IMR-90 (cell line): Measurements from ENCODE around the gene TRMT10C. TPM values are rescaled to one million over a fixed set of nuclear protein-coding genes. Genes with fewer than 3 reads are reported as not detected.

Experiments
- ATAC-seq: fragments of 200-7000 bp; cut with Tn5 transposase; 2 replicates; pipeline ENCODE4 v1.9.1; 2020; ENCODE audit warnings: low read depth, mild to moderate bottlenecking, moderate library complexity
- BruUV-seq: library from RNA; stranded (reverse); fragments of 400-500 nt; replicated peaks from 2 replicates; lab custom pipeline; 2021; lab: Mats Ljungman, UMichigan
- CTCF ChIA-PET: fragments of 300-600 bp; formaldehyde crosslinking; extraction: SDS; loops from one replicate; lab custom pipeline; 2021; ENCODE audit warnings: antibody characterized with exemption; lab: Yijun Ruan, JAX
- POLR2A ChIA-PET: fragments of 300-600 bp; sonication (Branson Sonifier 250); formaldehyde crosslinking; loops from one replicate; lab custom pipeline; 2022; ENCODE audit warnings: antibody characterized with exemption; ENCODE audit not compliant: unreplicated experiment; lab: Charles Lee
- DNase-seq: peaks from one replicate; pipeline ENCODE4 v3.0.0; 2013
- H2AFZ ChIP-seq: replicated peaks from 2 replicates; pipeline ENCODE3; 2013; ENCODE audit warnings: low read length, mild to moderate bottlenecking; ENCODE audit not compliant: poor library complexity
- H2AK5ac ChIP-seq: 2 replicates; pipeline ENCODE4 v1.6.1; 2013; ENCODE audit warnings: low read depth, low read length, inconsistent platforms
- H2AK9ac ChIP-seq: replicated peaks from 2 replicates; pipeline ENCODE3; 2013; ENCODE audit warnings: mild to moderate bottlenecking, low read depth, low read length, moderate library complexity; ENCODE audit not compliant: poor library complexity
- H2BK120ac ChIP-seq: 2 replicates; pipeline ENCODE4 v1.6.1; 2013; ENCODE audit warnings: low read depth, low read length, inconsistent platforms
- H2BK15ac ChIP-seq: 3 replicates; pipeline ENCODE4 v1.6.1; 2013; ENCODE audit warnings: low read depth, low read length, inconsistent platforms
- H2BK20ac ChIP-seq: 2 replicates; pipeline ENCODE4 v1.6.1; 2013; ENCODE audit warnings: low read depth, mild to moderate bottlenecking, inconsistent platforms, low read length, moderate library complexity
- H2BK5ac ChIP-seq: 2 replicates; pipeline ENCODE4 v1.6.1; 2013; ENCODE audit warnings: mild to moderate bottlenecking, low read depth, low read length, inconsistent platforms; ENCODE audit not compliant: poor library complexity, severe bottlenecking
- H3K14ac ChIP-seq: replicated peaks from 2 replicates; pipeline ENCODE4 v1.6.1; 2013; ENCODE audit warnings: low read depth, low read length, inconsistent platforms
- H3K18ac ChIP-seq: 2 replicates; pipeline ENCODE4 v1.6.1; 2013; ENCODE audit warnings: low read depth, low read length, control low read depth
- H3K23ac ChIP-seq: 2 replicates; pipeline ENCODE4 v1.6.1; 2013; ENCODE audit warnings: low read depth, low read length, inconsistent platforms
- H3K27ac ChIP-seq: 2 replicates; pipeline ENCODE4 v1.5.1; 2013; ENCODE audit warnings: mild to moderate bottlenecking, control low read depth, low read length; ENCODE audit not compliant: insufficient read depth
- H3K27me3 ChIP-seq: 2 replicates; pipeline ENCODE4 v1.6.1; 2013; ENCODE audit warnings: low read length; ENCODE audit not compliant: control insufficient read depth, insufficient read depth
- H3K36me3 ChIP-seq: 2 replicates; pipeline ENCODE4 v1.6.1; 2013; ENCODE audit warnings: low read length, mixed read lengths; ENCODE audit not compliant: control insufficient read depth, insufficient read depth
- H3K4ac ChIP-seq: 2 replicates; pipeline ENCODE4 v1.6.1; 2013; ENCODE audit warnings: low read depth, low read length, inconsistent platforms
- H3K4me1 ChIP-seq: 2 replicates; pipeline ENCODE4 v1.6.1; 2013; ENCODE audit warnings: low read length, mixed read lengths; ENCODE audit not compliant: control insufficient read depth, insufficient read depth
- H3K4me2 ChIP-seq: 2 replicates; pipeline ENCODE4 v1.6.1; 2013; ENCODE audit warnings: low read depth, mild to moderate bottlenecking, control low read depth, low read length, moderate library complexity
- H3K4me3 ChIP-seq: 2 replicates; pipeline ENCODE4 v1.5.1; 2013; ENCODE audit warnings: low read depth, mild to moderate bottlenecking, control low read depth, low read length, moderate library complexity; ENCODE audit not compliant: insufficient read depth
- H3K56ac ChIP-seq: 2 replicates; pipeline ENCODE4 v1.6.1; 2013; ENCODE audit warnings: low read length, inconsistent platforms; ENCODE audit not compliant: insufficient read depth; ENCODE audit errors: extremely low read depth
- H3K79me1 ChIP-seq, 2 experiments: 2 replicates each; pipeline ENCODE4 v1.6.1; 2013; ENCODE audit warnings: low read length in 2 of 2, inconsistent platforms in 1 of 2, low read depth in 1 of 2
- H3K9ac ChIP-seq: 2 replicates; pipeline ENCODE4 v1.6.1; 2013; ENCODE audit warnings: low read depth, low read length, control low read depth
- H3K9me1 ChIP-seq: 2 replicates; pipeline ENCODE4 v1.6.1; 2013; ENCODE audit warnings: low read length, inconsistent platforms; ENCODE audit not compliant: insufficient read depth
- H3K9me3 ChIP-seq: 2 replicates; pipeline ENCODE4 v1.6.1; 2013; ENCODE audit warnings: low read length; ENCODE audit not compliant: control insufficient read depth, insufficient read depth
- H4K20me1 ChIP-seq: 2 replicates; pipeline ENCODE4 v1.6.1; 2013; ENCODE audit warnings: low read length, inconsistent platforms; ENCODE audit not compliant: insufficient read depth
- H4K5ac ChIP-seq: 2 replicates; pipeline ENCODE4 v1.6.1; 2013; ENCODE audit warnings: mild to moderate bottlenecking, low read depth, low read length, control low read depth
- H4K8ac ChIP-seq, 2 experiments: 2 replicates each; pipeline ENCODE4 v1.6.1; 2013; ENCODE audit warnings: low read depth in 2 of 2, low read length in 2 of 2, control low read depth in 1 of 2, inconsistent platforms in 1 of 2
- H4K91ac ChIP-seq: 2 replicates; pipeline ENCODE4 v1.6.1; 2013; ENCODE audit warnings: low read depth, low read length, inconsistent platforms; ENCODE audit not compliant: insufficient read depth
- ELK1 ChIP-seq: fragments of 150-350 bp; IDR thresholded peaks from 2 replicates; pipeline ENCODE4 v1.6.1; 2016; ENCODE audit warnings: low read depth, mild to moderate bottlenecking, low read length, moderate library complexity, borderline replicate concordance
- FOS ChIP-seq: fragments of 150-350 bp; IDR thresholded peaks from 2 replicates; pipeline ENCODE4 v1.6.1; 2016; ENCODE audit warnings: low read depth, low read length
- MXI1 ChIP-seq: IDR thresholded peaks from 2 replicates; pipeline ENCODE4 v1.6.1; 2012; ENCODE audit warnings: low read depth, mild to moderate bottlenecking, low read length, moderate library complexity, borderline replicate concordance
- NFE2L2 ChIP-seq: fragments of 150-350 bp; IDR thresholded peaks from 2 replicates; pipeline ENCODE4 v1.6.1; 2016; ENCODE audit warnings: low read depth, mild to moderate bottlenecking, low read length
- RAD21 ChIP-seq: IDR thresholded peaks from 2 replicates; pipeline ENCODE4 v1.6.1; 2012; ENCODE audit warnings: low read length, improper control_type of control experiment
- WGBS, 2 experiments: methylation state at CpG; one replicate each; pipeline versions ENCODE4 v1.1.5 to v1.1.7; 2013; ENCODE audit warnings: missing lambda C conversion rate in 2 of 2; ENCODE audit not compliant: insufficient read length in 1 of 2; ENCODE audit errors: extremely low coverage in 2 of 2; 5-methylcytosine and 5-hydroxymethylcytosine counted together
- dilution Hi-C: fragments of 300-500 bp; cut with HindIII; formaldehyde crosslinking; loops from one replicate; pipeline ENCODE4 v1.14.3; 2018; ENCODE audit warnings: low sequenced_read_pairs; ENCODE audit not compliant: unreplicated experiment
- in situ Hi-C: fragments of 300-500 bp; cut with MboI; formaldehyde crosslinking; loops from 3 replicates; pipeline ENCODE4 v1.14.3; 2019; ENCODE audit warnings: low sequenced_read_pairs, inconsistent platforms, mixed read lengths
- intact Hi-C: fragments of 100-400 bp; cut with micrococcal nuclease; formaldehyde crosslinking; loops from 2 replicates; pipeline ENCODE4 v1.10.0; 2022
- polyA plus RNA-seq, 3 experiments: library from polyadenylated mRNA; depleted of rRNA; stranded (reverse); fragments of >200 nt; gene quantifications; 2 replicates each; pipeline ENCODE4 v1.2.3, GENCODE V29; 2012; ENCODE audit warnings: low replicate concordance in 1 of 3
- total RNA-seq: library from RNA; depleted of rRNA; stranded (reverse); fragments of >200 nt; gene quantifications from 2 replicates; pipeline ENCODE4 v1.2.3, GENCODE V29; 2012

TRMT10C gene
- total and polyA plus RNA-seq, 2 of the 4 experiments (the other 2 are of a cell fraction), result 13.6 to 17.0 TPM

DNA sequence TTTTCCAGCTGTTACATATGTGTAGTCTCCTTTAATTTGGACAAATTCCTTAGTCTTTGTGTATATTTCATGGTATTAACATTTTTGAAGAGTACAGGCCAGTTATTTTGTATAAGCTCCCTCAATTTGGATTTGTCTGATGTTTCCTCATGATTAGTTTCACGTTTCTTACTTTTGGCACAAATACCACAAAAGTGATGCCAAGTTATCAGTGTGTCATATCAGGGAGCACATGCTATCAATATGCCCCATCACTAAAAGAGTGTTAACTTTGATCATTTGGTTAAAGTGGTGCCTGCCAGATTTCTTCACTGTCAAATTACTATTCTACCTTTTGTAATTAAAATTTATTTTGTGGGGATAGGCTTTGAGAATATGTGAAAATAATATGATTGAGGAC lies 26.9 kb downstream of the TRMT10C start:
- H3K36me3 ChIP-seq, result peaks cover 25% of the 10 kb centered on the region
- ChIA-PET CTCF (no interaction called here), POLR2A (no interaction called here)

More for the DNA sequence above, 26.9 kb downstream of the TRMT10C start:
- Histone ChIP-seq H4K5ac (no peak overlapping the region), H3K4me2 (no peak overlapping the region), H3K18ac (no peak overlapping the region), H3K4me1 (no peaks in the 10 kb centered on the region), H3K14ac (no peak overlapping the region), H3K27me3 (no peaks in the 10 kb centered on the region), H2AK9ac (no peak overlapping the region), H2AFZ (no peak overlapping the region), H3K4ac (no peak overlapping the region), H3K27ac (no peak overlapping the region), H3K56ac (no peak overlapping the region), H3K9ac (no peak overlapping the region), H2BK15ac (no peak overlapping the region), H2BK120ac (no peak overlapping the region), H2AK5ac (no peak overlapping the region), H4K8ac (no peak overlapping the region), H3K79me1 (peaks cover 26 to 31% of the 10 kb centered on the region in 2 experiments), H4K20me1 (peaks cover 10% of the 10 kb centered on the region), H3K4me3 (no peak overlapping the region), H3K9me1 (no peaks in the 10 kb centered on the region; the same call in 1 of the 2 replicates), H3K23ac (no peak overlapping the region), H3K9me3 (no peaks in the 10 kb centered on the region), H2BK5ac (no peak overlapping the region), H2BK20ac (no peak overlapping the region), H4K91ac (no peak overlapping the region)
- in situ Hi-C loops, result no loop called here
- DNase-seq, result no peak
- no peak for ATAC-seq
- BruUV-seq, result no TSS peak
- intact Hi-C loops, result no loop called here
- TF ChIP-seq RAD21 (no peak), ELK1 (no peak), FOS (no peak), NFE2L2 (no peak), MXI1 (no peak)
- WGBS, 2 experiments, result no CpG with 5 or more reads among the region's 1 CpG
- dilution Hi-C loops, result no loop called here
